GM10248 (cell line): ENCODE data around the gene NEMP1.

Experiments
- CTCF ChIA-PET: fragments of 300-600 bp; sonication (Branson Sonifier 250); formaldehyde crosslinking; extraction: SDS; loops from one replicate; lab custom pipeline; 2021; ENCODE audit warnings: antibody characterized with exemption; lab: Yijun Ruan, JAX
- POLR2A ChIA-PET: fragments of 350-650 bp; sonication (Branson Sonifier 250); formaldehyde crosslinking; extraction: SDS; loops from one replicate; lab custom pipeline; 2020; ENCODE audit warnings: antibody characterized with exemption; lab: Yijun Ruan, JAX
- DNase-seq: peaks from one replicate; pipeline ENCODE4 v3.0.0; 2012; ENCODE audit errors: extremely low spot score
- CTCF ChIP-seq: IDR thresholded peaks from 2 replicates; pipeline ENCODE4 v1.5.1; 2012; ENCODE audit warnings: mild to moderate bottlenecking, low read depth; ENCODE audit errors: extremely low read depth, missing control alignments, control extremely low read depth

The NEMP1 gene

DNA sequence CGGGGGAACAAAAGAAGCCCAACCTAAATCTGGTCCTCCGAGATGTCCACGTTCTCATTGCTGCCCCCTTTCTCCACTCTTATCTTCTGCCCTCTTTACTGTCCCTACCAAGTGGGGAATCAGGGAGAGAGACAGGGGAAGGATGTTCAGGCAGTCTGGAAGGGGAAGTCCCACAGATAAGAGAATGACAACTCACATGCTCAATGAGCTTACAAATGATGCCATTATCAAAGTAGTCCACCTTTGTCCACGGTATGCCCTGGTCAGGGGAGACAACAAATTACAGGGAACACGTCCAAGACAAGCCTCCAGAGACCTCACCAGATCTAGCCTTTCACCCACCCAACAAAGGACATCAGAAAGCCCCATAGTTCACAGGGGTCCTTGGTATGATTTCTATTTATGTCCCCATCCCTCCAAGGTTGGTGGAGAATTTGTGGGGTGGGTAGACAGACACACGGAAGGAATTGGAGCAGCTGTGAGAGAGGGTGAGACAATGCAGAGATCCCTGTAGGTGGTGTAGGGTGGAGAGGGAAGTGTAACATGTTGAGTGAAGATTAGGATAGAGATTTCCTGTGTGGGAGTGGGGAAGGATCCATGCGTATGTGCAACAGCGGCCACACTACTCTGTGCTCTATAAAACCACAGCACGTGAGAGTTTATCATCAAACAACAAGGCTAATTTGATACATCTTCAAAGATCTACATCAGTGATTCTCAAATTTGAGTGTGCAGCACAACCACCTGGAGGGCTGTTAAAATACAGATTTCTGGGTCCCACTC lies 39.4 kb downstream of the NEMP1 start:
- POLR2A ChIA-PET, result no interaction called here
- no peak for TF ChIP-seq CTCF
- DNase-seq, result no peak
- CTCF ChIA-PET, result interaction anchor here (1.0 to 3.6 kb wide), 9 partner anchors 9 to 45 kb away, joined by 3 to 17 read pairs (median 4); partner anchors contain the start of gene MYO1A

DNA sequence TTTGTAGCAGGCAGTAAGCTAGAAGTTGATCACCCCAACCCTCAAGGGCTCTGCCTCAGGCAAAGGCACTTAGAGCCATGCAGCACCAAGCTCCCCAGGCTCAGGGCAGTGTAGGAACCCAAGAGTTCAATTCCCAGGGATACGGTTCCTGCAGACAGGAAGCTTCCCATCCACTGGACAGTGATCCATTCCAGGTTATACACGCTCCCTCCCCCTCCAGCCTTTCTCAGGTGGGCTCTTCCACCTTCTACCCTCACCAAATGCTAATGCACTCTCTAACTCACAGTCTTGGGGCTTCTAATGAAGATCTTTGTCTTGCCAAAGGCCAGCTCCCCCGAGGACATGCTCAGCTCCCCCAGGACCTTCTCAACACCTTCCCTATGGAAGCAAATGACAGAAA lies 41.3 kb downstream of the NEMP1 start:
- no peak for TF ChIP-seq CTCF
- no peak for DNase-seq
- ChIA-PET POLR2A (no interaction called here), CTCF (interaction anchor here (0.6 to 2.2 kb wide), 8 partner anchors 12 to 88 kb away, joined by 3 to 9 read pairs (median 4); partner anchors contain the start of gene MYO1A)

- ChIA-PET POLR2A (no interaction called here), CTCF (interaction anchor here (1.3 to 3.9 kb wide), 2 partner anchors 16 to 26 kb away, joined by 4 to 18 read pairs; partner anchors contain the start of gene MYO1A)
- no peak for DNase-seq
- TF ChIP-seq CTCF, result no peak
Measured at GRCh38 chr12:57033431-57033830, 45.2 kb downstream of the NEMP1 start.

GRCh38 chr12:57031789-57032188 lies 46.8 kb downstream of the NEMP1 start:
- TF ChIP-seq CTCF, result no peak
- ChIA-PET CTCF (interaction anchor here (1.0 to 3.2 kb wide), 19 partner anchors 9 to 274 kb away, joined by 3 to 14 read pairs (median 5); partner anchors contain the start of gene MYO1A), POLR2A (no interaction called here)
- DNase-seq, result no peak

DNA sequence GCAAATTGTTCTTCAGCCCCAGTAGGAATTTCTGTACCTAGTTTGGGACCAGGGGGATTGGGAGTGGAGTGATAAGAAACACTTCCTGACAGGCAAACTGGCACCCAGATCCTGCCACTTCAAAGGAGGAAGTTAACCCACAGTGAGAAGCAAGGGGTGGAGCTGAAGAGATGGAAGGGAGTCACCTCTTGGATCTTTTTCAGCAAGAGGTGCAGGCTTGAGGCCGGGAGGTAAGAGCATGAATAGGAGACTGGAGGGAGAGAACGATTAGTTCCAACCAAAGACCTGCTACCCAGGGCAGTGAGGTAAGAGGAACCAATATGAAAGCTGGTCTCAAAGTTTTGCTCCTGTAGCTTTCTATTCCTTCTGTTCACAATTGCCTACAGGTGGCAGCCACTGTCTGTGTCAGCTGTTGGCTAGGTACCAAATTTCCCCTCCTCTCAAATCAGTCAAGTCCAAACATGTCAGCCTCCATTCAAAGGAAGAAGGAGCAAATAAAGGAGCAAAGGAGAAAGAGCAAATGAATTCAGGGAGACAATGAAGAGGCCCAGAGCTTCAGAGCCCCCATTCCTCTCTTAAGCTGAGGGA lies 47.4 kb downstream of the NEMP1 start:
- DNase-seq, result peak; percentile 61
- no peak for TF ChIP-seq CTCF
- CTCF ChIA-PET, result interaction anchor here (0.6 to 3.2 kb wide), 24 partner anchors 9 to 273 kb away, joined by 3 to 14 read pairs (median 4); partner anchors contain the start of genes MYO1A and NEMP1

GRCh38 chr12:57029457-57029856 lies 49.1 kb downstream of the NEMP1 start:
- DNase-seq, result no peak
- ChIA-PET POLR2A (no interaction called here), CTCF (interaction anchor here (1.0 to 2.1 kb wide), 4 partner anchors 16 to 132 kb away, joined by 3 to 7 read pairs (median 4); partner anchors contain the start of gene STAT6)
- no peak for TF ChIP-seq CTCF

More for the DNA sequence above, 47.4 kb downstream of the NEMP1 start:
- POLR2A ChIA-PET, result interaction anchor here (0.6 kb wide), 1 partner anchor 13 kb away, joined by 3 read pairs; no protein-coding TSS in a partner anchor
